Adrenal gland (tissue), 5 donors: ENCODE data around the gene UGT8.
"Not testable (repeated sequence)": the region's sequence is repeated elsewhere in the genome, so short reads cannot be mapped to it uniquely, and the experiment has no call there.

Experiments
- CTCF ChIP-seq, 6 experiments: fragments of 450-650 bp in 4 of 6; fragments of 200-600 bp in 2 of 6; sonication (generic) in 1 of 6; IDR thresholded peaks; 1 replicate in 5 of 6; 2 replicates in 1 of 6; pipeline versions ENCODE4 v1.5.1 to v1.8.0; 2016 to 2021; ENCODE audit warnings: antibody characterized with exemption in 6 of 6, mild to moderate bottlenecking in 2 of 6, moderate library complexity in 1 of 6
- POLR2A ChIP-seq, 2 donors: fragments of 450-650 bp; IDR thresholded peaks; one replicate each; pipeline ENCODE4 v1.6.1; 2017; ENCODE audit warnings: antibody characterized with exemption in 2 of 2, mild to moderate bottlenecking in 2 of 2, moderate library complexity in 1 of 2
- donor health status: DM: no; HTN: no; CAD: no.

- not testable (repeated sequence) for TF ChIP-seq POLR2A, CTCF (IDR thresholded peaks at IDR 0.05)
Measured at GRCh38 chr4:114670733-114671132, 72.1 kb downstream of the UGT8 start.
